Inferior parietal cortex (tissue), 1 donor: ENCODE results near the gene LDLRAD3.
"Not testable (repeated sequence)": the region's sequence is repeated elsewhere in the genome, so short reads cannot be mapped to it uniquely, and the experiment has no call there.

Source experiments
- DNase-seq: peaks from one replicate; pipeline ENCODE4 v3.0.0-alpha.2; 2016; ENCODE audit errors: extremely low spot score

LDLRAD3 gene

DNA sequence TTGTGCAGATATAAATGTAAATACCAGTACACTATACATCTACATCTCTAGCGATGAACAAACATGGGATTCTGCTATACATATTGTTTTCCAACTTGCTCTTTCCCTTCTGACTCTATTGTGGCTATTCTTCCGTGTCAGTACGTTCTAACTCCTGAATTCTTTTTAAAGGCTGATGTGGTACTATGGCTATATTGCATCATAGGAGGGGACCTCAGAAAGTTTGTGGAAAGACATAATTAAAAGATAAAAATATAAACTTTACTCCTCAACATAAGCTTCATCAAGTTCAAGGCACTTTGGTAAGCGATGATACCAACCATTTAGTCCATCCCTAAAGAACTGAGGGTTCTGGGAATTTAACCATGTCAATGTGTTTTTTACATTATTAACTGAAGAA is 72.8 kb downstream of the LDLRAD3 start:
- no peak for DNase-seq

DNA sequence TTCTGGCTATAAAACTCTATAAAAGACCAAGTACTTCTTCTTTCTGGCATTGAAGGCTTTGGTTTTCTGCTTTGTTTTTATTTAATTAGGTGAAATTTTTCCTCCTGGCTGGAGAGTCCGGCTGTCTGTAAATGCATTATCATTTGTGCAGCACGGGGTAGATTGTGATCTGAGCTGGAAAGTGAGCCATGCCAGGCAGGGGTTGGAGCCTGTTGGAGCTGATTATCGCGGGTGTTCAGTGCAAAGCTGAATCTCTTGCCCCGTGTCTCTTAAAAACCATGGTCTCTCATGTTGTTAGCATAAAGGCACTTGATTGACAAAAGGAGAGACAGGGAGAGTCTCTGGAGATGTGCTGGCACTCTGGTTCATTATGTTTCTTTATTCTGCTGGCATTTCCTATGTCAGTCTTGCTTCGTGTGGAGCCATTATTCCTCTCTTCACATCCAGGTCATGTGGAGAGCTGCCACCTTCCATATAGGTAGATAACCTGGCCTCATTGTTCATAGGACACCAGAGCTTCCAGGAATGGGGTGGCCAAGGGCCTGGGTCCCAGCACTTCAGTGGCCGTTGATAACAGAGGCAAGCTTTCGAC is 75.2 kb downstream of the LDLRAD3 start:
- DNase-seq: no peak

DNA sequence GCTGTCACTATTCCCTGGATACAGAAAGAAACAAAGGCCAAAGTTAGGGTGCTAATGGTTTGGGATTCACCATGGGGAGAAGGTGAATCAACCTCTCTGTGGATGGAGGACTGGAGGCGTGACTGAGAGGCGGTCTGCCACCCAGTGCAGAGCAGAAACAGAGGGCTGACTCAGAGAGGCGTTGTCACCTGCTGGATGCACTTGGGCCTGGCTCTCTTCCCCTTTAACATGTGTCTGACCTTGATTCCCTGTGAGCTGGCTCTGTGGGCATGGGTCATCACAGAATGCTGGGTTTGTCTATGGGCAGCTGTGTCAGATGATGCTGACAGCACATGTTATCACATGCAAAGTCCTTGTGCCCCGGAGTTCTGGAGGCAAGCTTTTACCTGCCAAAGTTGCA is 75.9 kb downstream of the LDLRAD3 start:
- no peak for DNase-seq

DNA sequence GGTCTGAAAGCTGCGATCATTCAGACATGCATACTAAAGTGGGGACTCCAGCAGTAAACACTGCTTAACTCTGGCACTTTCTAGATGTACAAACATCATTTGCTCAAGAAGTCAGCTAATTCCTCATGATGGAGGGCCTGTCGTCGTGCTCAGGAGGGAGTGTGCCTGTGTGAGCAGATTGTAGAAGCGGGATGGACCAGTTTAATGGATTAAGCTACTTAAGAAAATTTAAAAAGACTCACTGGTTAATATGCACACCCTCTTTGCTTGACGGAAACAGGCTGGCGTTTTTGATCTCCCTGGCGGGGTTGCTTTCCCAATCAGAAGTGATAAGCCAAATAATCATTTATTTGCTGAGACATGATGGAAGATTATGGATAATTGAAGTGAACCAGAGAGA is 79.0 kb downstream of the LDLRAD3 start:
- DNase-seq: no peak

DNA sequence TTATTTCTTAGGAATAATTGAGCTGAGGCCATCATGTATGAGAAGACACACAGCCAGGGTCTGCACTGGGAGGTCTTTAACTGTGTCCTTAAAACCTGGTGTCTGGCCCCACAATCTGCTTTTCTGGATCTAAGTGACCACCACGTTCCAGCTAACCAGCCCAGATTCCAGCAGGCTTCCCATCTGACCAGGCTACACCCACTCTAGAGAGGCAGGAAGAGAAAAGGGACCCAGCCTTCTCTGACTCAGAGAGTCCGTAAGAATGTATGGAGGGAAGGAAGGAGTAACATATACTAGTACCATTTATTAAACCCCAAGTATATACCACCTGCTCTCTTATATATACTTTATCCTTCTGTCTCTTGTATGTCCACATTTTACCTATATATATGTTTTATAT is 80.1 kb downstream of the LDLRAD3 start:
- DNase-seq: no peak

DNA sequence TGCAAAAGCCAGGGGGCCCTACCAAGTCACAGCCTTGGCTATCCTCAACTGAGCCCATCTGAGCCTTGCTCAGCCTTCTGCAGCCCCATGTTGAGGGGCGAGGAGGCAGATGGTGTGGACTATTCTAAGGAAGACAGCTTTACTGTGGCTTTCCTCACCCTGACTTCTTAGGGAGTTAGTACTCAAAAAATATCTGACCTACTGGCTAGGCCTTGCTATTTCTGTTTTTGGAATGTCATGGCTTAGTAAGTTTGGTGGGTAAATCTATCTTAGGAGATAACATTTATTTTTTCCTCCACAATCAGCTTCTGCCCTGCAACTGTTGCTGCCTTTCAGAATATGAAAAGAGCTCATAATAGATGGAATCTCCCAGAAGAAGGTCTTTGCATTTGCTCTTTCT is 80.9 kb downstream of the LDLRAD3 start:
- DNase-seq: no peak

DNA sequence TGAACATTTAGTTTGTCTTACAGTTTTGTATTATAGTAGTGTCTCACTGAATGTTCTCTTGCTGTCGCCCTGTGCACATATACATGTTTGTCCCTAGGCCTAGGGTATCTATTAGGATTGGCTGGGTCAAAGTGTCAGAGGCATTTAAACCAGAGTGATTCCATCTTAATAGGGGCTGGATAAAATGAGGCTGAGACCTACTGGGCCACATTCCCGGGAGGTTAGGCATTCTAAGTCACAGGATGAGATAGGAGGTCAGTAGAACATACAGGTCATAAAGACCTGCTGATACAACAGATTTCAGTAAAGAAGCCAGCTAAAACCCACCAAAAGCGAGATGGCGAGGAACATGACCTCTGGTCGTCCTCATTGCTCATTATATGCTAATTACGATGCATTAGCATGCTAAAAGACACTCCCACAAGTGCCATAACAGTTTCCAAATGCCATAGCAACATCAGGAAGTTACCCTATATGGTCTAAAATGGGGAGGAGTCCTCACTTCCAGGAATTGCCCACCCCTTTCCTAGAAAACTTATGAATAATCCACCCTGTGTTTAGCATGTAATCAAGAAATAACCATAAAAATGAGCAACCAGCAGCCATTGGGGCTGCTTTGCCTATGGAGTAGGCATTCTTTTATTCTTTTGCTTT is 82.6 kb downstream of the LDLRAD3 start:
- DNase-seq: no peak

DNA sequence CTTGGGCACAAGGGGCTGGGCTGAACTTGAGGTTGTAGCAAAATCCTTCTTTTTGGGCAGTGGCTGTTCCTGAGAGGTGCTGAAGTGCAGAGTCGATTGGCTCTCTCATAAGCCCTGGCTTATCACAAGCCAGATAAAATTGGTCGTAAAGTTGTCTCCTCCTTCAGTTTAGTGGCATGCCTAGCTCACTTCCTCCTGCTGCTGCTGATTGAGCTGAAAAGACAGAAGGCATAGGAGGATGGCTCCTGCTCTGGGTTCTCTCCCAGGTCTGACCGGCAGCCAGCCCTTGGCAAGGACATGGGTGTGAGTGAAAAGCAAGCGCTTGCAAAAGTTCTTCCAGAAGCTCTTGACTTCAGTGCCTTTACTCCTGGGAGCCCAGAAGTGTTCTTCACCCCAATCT is 83.9 kb downstream of the LDLRAD3 start:
- DNase-seq: no peak

DNA sequence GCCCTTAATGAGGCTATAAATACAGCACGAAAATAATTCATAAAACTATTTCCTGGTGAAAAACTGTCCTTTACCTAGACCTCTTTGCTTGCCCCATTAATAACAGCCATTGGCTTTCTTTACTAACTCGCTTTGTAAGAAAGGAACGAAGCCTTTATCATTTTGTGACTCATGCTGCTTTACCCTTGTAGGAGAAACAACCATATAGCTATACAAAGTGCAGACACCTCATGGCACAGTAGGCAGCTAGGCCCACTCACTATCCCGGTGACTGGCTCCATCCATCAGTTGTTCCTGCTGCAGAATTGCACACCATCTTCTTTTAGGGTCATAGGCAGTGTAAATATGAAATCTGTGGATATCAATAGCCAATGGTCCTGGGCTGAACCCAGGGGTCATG is 85.8 kb downstream of the LDLRAD3 start:
- no peak for DNase-seq

DNA sequence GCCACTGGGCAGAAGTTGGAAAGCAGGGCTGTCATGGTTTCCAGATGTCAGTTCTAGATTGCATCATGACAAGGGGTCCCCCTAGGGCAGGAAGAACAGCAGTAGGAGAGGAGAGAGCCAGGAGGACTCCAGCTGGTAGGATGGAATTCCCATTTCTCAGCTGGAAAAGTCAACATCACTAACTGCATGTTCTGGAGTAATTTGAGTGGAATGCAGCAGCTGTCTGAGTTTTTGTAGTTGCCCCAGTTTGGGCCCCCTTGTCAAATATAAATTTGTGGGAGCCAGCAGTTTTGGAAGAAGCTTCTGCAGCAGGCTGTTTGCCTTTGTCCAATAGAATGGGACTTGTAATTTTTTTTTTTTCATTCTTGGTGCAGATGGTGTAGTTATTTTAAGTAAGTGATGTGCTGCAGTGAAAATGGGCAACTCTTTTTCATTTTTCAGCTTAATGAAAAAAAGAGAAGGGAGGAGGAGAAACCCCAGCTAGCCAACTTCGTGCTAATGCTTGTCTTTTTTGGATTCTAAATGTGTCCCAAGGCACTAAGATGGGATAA is 86.9 kb downstream of the LDLRAD3 start:
- DNase-seq: peak; percentile 58

DNA sequence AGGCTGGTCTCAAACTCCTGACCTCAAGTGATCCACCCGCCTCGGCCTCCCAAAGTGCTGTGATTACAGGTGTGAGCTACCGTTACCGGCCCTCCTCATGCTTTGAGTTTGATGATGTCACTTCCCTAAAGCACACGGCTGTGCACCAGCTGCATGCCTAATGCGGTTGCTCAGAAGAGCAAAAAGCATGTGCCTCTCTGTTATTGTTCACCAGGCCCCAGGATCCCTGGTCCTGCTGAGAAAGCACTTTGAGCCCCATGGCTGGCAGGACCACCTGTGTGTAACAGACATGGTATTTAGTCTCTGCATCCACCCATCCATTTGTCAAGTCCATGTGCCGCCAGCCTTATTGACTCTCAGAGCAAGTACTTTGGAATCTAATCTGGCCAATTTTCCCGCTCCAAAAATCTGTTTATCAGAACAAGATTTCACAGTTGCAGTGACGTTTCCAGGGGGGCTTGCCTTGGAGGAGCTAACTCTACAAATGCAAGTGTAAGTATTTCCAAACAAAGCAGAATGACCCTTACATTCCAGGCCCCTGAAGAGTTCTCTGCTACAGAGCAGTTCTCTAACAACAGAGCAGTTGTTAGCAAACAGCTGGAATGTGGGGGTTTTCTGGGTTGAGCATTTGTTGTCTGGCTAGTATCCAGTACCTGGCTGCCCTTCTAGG is 89.4 kb downstream of the LDLRAD3 start:
- DNase-seq: no peak

DNA sequence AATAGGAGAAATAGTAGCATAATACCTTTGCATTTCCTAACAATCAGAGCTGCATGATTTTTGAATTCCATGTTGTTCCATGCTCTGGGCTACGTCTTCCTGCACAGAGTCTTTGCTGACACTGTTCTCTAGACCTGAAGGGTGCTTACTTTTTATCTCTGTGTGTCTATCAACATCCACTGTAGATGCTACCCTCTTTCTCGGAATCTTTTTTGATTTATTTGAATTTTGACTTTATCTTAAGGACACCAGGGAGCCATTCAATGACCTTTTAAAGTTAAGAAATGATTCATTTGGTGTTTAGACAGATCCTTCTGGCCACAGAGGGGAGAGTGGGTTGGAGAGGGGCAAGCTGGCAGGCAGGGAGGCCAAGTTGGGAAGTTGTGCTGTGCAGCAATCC is 90.1 kb downstream of the LDLRAD3 start:
- no peak for DNase-seq

DNA sequence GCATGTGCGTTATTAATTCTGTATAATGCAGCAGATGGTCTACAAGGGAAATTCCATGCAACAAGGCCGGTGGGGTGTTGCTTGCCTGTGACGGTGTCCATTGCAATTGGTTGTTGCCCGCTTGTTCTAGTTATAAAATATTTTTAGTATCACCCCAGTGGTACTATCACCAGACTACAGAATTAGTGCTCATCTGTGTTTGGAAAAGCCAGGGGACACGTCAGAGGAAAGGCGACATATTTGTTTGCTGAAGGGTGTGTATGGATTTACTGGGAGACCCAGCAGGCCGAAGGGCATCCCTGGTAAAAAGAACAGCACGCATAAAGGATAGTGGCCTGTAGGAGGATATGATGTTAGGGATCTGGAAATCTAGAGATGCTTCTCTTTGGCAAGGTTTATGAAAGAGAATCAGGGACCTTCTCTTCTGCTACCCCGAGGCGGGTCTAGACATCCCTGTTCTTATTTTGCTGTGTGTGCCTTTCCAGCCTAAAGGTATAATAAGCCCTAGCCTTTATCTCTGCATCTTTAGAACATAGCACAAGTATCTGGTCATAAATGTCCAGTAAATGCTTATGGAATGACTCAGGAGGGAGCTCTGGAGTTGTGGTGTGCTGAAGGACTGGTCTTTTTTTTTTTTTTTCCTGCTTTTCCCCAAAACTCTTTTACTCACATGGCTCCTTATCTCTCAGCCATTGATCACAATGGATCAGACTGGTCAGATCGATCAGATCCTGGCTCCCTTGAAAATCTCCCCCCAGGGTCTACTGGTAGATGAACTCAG is 90.9 kb downstream of the LDLRAD3 start:
- DNase-seq: no peak

DNA sequence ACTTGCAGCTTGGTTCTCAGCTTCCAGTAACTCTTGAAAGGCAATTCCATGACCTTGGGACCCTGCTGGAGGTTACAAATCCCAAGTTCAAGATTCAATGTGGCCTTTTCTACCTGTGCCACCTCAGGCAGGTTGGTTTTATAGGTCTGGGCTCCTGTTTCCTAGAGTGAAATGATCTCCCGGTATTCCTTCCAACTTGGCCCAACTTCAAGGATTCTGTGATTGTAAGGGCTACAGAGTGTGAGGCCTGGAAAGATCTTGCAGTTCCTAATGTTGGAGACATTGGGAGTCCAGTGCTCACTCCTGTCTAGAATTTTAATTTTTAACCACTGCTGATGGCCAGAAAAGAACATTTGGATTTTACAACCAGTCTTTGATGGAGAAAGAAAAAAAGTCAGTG is 91.6 kb downstream of the LDLRAD3 start:
- DNase-seq: no peak

DNA sequence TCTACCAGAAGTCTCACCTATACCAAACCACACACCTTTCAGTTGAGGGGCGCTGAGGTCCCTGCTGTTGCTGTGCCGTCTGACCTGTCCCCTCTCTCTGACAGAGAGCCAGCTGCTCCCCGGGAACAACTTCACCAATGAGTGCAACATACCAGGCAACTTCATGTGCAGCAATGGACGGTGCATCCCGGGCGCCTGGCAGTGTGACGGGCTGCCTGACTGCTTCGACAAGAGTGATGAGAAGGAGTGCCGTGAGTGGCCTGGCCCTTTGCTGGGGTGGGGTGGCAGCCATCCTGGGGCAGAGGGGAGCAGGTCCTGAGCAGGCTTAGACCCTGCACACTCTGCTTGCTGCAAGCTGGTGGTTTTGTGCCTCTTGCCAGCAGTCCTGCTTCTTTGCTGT is 92.1 kb downstream of the LDLRAD3 start:
- DNase-seq: no peak

DNA sequence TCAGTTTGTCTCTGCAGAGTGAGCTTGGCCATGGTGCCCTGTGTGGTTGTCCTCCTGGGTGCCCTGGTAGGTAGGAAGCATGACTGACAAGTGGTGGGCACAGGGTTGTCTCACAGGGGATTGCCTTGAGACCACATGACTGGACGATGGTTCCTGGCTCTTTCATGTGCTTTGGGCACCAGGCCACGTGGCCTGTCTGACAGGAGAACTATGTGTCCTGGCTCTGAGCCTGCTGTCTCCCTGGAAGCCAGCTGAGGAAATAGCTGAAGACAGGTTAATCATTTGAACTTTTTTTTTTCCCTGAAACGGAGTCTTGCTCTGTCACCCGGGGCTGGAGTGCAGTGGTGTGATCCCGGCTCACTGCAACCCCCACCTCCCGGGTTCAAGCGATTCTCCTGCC is 93.2 kb downstream of the LDLRAD3 start:
- DNase-seq: no peak

DNA sequence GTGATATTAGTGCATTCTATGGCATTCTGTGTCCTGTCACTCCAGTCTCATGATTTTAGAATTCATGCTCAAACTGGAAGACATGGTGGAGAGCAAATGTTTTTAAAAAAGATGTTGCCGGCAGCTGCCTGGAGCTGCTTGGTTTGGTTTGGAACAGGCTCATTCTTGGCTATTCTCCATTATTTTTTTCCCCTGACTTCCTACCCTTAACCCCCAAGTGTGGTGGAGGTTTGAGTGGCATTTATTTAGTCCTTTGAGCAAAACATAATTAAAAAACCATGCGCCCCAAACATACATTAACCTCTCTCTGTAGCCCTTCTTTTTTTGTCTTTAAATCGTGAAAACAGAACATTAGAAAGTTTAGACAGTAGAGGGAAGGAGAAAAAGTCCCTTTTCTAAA is 94.7 kb downstream of the LDLRAD3 start:
- DNase-seq: no peak

DNA sequence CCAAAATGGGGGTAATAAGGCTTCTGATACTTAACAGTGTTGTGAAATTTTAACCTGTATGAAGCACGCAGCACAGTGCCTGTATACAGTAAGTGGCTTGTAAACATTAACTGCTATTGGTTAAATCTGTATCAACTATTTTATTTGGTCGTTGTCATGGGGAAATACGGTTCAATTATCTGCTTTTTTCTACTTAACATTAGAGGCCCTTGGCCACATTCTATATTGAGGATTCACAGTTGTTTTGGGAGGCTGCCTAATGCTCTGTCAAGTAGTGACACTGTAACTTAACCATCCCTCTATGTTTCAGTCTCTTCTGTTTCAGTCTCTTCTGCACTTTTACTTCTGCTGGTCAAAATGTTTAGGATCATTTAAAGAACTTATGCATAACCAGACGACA is 95.6 kb downstream of the LDLRAD3 start:
- no peak for DNase-seq

DNA sequence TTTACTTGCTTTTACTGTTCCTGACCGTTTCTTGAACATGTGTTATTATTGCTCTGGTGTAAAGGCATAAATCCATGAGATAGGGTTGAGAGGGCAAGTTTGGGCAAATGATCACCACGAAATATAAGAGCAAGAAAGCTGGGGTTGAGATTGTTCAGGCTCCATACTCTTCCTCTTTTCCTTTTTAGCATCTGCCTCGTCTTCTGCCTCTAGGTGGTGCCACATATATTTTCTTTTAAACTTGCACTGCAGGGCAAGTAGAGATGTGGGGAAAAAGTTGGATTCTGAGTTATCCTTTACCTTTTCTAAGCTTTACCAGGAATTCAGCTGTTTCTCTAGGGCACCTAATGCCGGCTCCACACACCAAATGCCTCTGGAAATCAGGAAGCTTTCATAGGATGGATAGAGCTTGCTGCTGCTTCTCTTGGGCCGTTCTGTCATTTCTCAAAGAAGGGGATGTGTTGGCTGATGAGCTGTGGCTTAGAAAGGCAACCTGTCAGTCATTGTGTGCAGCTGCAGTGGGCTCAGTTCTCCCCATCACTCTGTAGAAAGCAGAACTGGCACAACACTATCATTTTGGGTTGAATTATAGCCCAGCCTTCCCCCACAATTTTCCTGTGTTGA is 98.2 kb downstream of the LDLRAD3 start:
- peak; percentile 59 for DNase-seq

DNA sequence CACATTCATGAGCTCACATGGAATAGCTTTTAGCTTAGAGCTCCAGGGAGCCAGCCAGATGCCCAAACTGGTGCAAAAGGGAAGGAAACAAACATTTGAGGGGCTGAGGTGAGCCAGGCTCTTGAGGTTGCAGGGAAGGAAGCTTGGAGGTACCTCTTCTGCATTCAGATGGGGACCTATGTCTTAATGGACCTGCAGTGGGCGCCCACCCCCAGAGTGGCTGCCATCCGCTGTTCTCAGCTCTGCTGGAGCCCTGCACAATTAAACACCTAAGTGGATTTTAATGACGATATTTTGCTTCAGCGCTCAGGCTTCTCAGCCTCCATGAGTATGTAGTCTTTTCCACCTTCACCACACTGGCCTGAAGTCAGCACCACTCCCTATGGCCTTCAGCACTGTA is 100.8 kb downstream of the LDLRAD3 start:
- DNase-seq: no peak

DNA sequence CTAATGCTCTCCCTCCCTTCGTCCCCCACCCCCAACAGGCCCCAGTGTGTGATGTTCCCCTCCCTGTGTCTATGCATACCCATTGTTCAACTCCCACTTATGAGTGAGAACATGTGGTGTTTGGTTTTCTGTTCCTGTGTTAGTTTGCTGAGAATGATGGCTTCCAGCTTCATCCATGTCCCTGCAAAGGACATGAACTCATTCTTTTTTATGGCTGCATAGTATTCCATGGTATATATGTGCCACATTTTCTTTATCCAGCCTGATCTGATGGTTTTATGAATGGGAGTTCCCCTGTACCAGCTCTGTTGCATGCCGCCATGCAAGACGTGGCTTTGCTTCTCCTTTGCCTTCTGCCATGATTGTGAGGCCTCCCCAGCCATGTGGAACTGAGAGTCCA is 102.1 kb downstream of the LDLRAD3 start:
- DNase-seq: not testable (repeated sequence)

DNA sequence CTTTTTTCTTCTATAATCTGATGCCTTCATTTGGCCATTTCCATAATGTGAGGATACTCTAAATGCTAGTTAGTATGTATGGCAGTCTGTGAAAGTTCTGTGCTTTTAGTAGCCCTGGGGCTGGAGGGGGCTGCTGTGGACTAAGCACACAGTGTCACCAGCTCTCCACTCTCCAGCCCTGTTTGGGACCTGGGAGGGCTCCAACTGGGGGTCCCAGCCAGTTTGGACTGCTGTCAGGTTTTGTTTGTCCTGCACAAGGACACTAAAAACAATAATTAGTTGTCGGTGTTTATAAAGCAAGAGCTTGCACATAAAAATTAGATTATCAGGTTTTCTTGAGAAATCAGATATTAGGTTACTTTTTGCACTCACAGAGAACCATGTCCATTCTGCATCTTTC is 103.1 kb downstream of the LDLRAD3 start:
- no peak for DNase-seq
